ENCODE data around the gene COLEC12.
"Not testable (repeated sequence)": the region's sequence is repeated elsewhere in the genome, so short reads cannot be mapped to it uniquely, and the experiment has no call there.

COLEC12 gene

GRCh38 chr18:406677-407076, 93.8 kb downstream of the COLEC12 start:
- no peak for DNase-seq

GRCh38 chr18:405006-405405, 95.5 kb downstream of the COLEC12 start:
- not testable (repeated sequence) for DNase-seq

- DNase-seq = no peak
Measured at GRCh38 chr18:404061-404636, 96.4 kb downstream of the COLEC12 start.

- no peak for DNase-seq
Measured at GRCh38 chr18:402129-402528, 98.4 kb downstream of the COLEC12 start.

- DNase-seq = no peak
Measured at GRCh38 chr18:400456-400855, 100.0 kb downstream of the COLEC12 start.

- DNase-seq = no peak
Measured at GRCh38 chr18:399631-400135, 100.8 kb downstream of the COLEC12 start.

- no peak for DNase-seq
Measured at GRCh38 chr18:398935-399630, 101.4 kb downstream of the COLEC12 start.

- no peak for DNase-seq
Measured at GRCh38 chr18:396556-396955, 103.9 kb downstream of the COLEC12 start.

GRCh38 chr18:396251-396555, 104.3 kb downstream of the COLEC12 start:
- no peak for DNase-seq

GRCh38 chr18:395456-396250, 104.8 kb downstream of the COLEC12 start:
- DNase-seq = no peak

- no peak for DNase-seq
Measured at GRCh38 chr18:394987-395362, 105.5 kb downstream of the COLEC12 start.

- no peak for DNase-seq
Measured at GRCh38 chr18:394262-394986, 106.1 kb downstream of the COLEC12 start.

GRCh38 chr18:393574-393957, 106.9 kb downstream of the COLEC12 start:
- DNase-seq = no peak

- no peak for DNase-seq
Measured at GRCh38 chr18:392928-393573, 107.5 kb downstream of the COLEC12 start.

GRCh38 chr18:390741-391478, 109.6 kb downstream of the COLEC12 start:
- no peak for DNase-seq

GRCh38 chr18:389658-390357, 110.7 kb downstream of the COLEC12 start:
- no peak for DNase-seq

GRCh38 chr18:388200-388599, 112.3 kb downstream of the COLEC12 start:
- no peak for DNase-seq

GRCh38 chr18:386994-387393, 113.5 kb downstream of the COLEC12 start:
- DNase-seq = no peak

- no peak for DNase-seq
Measured at GRCh38 chr18:384897-385296, 115.6 kb downstream of the COLEC12 start.

- no peak for DNase-seq
Measured at GRCh38 chr18:383135-383534, 117.4 kb downstream of the COLEC12 start.

GRCh38 chr18:382423-382984, 118.0 kb downstream of the COLEC12 start:
- no peak for DNase-seq
